VCaP (cell line): ENCODE measurements around the gene PKHD1.
"Not testable (repeated sequence)": the region's sequence is repeated elsewhere in the genome, so short reads cannot be mapped to it uniquely, and the experiment has no call there.

Experiments
- H3K27ac ChIP-seq: fragments of 450-650 bp; 2 replicates; pipeline ENCODE4 v1.5.1; 2017
- TF ChIP-seq, protein P1 (sequence below): fragments of 450-650 bp; conservative IDR thresholded peaks from 2 replicates; pipeline ENCODE4 v1.5.1; 2017; ENCODE audit warnings: mild to moderate bottlenecking, moderate library complexity

Gene PKHD1

DNA sequence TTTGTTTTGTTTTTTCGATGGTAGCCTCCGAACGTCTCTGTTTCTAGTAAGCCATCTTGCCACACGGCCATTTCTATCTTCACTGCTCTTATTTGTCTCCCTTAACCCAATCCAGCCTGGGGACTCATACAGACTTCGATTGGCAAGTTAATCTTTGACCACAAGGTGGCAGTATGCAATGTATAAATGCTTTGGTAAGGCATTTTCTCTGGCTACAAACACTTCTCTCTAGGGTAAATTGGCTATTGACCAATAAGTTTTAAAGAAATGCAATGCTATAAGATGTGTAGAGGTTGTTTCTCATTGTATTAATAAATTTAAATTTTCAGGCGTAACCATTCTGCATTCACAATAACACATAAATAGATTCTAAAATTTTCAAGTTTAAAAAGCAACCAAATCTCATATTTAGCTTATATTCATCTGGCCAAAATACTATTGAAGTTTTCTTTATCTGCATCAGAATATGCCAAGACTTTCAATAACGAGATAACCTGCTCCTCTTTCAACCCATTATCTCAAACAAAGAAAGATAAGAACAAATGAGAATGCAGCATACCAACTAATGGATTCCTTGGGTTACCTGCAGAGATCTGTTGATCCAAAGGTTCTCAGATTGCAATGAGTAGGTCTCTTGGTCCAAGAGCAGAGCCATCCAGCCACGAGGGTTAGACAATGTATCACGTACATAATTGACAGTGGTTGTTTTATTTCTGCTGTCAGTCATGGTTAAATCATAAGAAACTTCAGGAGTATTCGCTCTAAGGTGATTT is 231.9 kb downstream of the PKHD1 start:
- H3K27ac ChIP-seq = no peak overlapping the region
- TF ChIP-seq, protein P1, sequence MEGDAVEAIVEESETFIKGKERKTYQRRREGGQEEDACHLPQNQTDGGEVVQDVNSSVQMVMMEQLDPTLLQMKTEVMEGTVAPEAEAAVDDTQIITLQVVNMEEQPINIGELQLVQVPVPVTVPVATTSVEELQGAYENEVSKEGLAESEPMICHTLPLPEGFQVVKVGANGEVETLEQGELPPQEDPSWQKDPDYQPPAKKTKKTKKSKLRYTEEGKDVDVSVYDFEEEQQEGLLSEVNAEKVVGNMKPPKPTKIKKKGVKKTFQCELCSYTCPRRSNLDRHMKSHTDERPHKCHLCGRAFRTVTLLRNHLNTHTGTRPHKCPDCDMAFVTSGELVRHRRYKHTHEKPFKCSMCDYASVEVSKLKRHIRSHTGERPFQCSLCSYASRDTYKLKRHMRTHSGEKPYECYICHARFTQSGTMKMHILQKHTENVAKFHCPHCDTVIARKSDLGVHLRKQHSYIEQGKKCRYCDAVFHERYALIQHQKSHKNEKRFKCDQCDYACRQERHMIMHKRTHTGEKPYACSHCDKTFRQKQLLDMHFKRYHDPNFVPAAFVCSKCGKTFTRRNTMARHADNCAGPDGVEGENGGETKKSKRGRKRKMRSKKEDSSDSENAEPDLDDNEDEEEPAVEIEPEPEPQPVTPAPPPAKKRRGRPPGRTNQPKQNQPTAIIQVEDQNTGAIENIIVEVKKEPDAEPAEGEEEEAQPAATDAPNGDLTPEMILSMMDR = peak; percentile 75

DNA sequence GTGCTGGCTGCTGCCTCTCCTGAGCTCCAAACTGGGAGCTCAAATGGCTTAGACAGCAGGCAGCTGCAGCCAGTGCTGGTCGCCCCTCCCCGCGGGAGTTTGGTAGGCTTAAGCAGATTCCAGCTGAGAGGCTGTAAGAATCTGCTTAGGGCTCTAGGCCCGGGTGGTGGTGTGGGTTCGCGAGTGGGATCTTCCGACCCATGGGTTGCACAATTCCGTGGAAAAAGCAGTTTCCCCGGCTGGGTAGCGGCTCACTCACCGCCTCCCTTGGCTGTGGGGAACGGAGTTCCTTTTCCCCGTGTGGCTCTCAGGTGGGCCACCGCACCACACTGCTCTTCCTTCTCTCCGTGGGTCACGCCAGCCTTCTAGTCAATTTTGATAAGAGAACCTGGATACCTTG is 232.5 kb downstream of the PKHD1 start:
- H3K27ac ChIP-seq = no peak overlapping the region

DNA sequence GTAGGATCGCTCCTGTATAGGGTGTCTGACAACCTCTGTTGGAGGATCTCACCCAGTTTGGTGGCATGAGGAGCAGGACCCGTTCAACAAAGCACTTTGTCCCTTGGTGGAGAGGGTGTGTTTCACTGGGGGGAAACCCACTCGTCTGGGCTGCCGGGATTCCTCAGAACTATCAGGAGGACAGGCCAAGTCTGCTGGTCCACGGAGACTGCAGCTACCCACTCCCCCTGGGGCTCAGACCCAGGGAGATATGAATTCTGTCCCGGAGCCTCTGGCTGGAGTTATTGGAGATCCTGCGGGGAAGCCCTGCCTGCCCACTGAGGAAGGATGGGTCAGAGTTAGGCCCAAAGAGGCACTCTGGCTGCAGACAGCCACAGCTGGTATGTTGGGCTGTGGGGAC is 233.1 kb downstream of the PKHD1 start:
- TF ChIP-seq, protein P1 = no peak
- no peak overlapping the region for H3K27ac ChIP-seq

More for the DNA sequence above, 232.5 kb downstream of the PKHD1 start:
- TF ChIP-seq, protein P1 = no peak

DNA sequence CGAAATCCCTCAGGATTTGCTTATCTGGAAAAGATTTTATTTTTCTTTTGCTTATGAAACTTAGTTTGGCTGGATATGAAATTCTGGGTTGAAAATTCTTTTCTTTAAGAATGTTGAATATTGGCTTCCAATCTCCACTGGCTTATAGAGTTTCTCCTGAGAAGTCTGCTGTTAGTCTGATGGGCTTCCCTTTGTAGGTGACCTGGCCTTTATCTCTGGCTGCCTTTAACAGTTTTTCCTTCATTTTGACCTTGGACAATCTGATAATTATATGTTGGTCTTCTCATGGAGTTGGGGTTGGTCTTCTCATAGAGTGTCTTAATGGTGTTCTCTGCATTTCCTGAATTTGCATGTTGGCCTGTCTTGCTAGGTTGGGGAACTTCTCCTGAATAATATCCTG is 234.3 kb downstream of the PKHD1 start:
- H3K27ac ChIP-seq = not testable (repeated sequence)

DNA sequence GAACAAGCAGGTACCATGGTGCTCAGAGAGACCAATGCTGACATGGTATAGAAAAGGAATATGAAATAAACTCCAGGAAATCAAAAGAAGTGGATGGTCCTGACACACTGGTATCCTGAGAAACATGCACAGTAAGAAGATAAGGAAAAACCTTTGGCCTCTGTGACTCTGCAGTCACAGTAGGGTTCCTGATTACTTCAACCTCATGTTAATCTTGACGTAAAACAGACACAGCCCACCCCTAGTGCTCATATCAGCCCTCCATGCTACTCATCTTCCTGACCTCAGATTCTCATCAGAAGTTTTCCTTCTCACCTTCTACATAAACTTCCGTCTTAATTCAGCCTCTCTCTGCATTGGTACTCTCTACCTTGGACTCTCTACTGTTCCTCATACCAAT is 240.9 kb downstream of the PKHD1 start:
- H3K27ac ChIP-seq = no peak overlapping the region
- TF ChIP-seq, protein P1 = no peak

DNA sequence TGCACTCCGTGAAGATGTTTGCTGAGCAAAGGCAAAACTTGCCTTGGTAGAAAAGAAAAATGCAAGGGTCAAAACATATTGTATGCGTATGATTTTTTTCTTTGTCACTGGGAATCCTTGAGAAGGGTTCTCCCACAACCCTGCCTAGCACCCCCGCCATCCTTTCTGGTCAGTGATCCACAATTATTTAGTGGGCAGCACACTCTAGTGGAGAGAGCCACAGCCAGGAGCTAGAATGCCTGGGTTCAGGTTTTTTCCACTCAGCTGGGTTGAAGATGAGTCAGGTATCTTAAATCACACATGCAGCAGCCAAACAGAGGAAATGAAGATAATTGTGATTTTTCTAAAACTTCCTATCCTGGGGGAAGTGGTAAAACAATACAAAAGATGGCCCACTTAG is 243.1 kb downstream of the PKHD1 start:
- TF ChIP-seq, protein P1 = peak; percentile 70
- H3K27ac ChIP-seq = peak overlapping the region; percentile 10; the same call in 1 of the 2 replicates

DNA sequence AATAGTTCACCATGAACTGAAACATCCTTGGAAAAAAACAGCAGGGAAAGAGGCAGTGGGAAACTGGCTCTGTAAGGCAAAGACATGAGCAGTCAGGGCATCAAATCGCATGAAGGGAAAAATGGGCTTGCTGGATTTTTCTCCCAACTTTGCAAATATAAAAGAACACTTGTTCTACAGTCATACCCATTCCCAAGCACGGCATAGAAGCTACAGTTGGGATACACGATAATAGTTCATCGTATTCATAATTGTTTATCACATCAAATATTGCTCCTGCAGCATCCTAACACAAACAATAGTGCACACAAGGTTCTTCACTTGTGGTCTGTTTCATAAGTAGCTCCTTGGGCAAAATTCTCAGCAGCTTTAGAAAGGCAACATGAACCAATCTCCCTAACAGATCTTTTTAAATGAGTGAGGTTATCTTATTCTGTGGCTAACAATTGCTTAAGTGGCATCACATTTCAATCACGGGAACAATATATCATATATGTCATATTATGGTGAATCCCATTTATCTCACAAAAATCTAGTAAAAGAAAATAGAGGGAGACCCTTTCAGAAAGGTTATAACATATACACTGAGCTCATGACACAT is 243.9 kb downstream of the PKHD1 start:
- TF ChIP-seq, protein P1 = no peak
- peak overlapping the region; percentile 10; the same call in 1 of the 2 replicates for H3K27ac ChIP-seq
